ENCODE results near the gene PCK2. TPM values are rescaled to one million over a fixed set of nuclear protein-coding genes. Genes with fewer than 3 reads are reported as not detected.
"Not testable (repeated sequence)": the region's sequence is repeated elsewhere in the genome, so short reads cannot be mapped to it uniquely, and the experiment has no call there.

PCK2 gene
- total RNA-seq, 2 donors from 2014 or later: 133 to 173 TPM

DNA sequence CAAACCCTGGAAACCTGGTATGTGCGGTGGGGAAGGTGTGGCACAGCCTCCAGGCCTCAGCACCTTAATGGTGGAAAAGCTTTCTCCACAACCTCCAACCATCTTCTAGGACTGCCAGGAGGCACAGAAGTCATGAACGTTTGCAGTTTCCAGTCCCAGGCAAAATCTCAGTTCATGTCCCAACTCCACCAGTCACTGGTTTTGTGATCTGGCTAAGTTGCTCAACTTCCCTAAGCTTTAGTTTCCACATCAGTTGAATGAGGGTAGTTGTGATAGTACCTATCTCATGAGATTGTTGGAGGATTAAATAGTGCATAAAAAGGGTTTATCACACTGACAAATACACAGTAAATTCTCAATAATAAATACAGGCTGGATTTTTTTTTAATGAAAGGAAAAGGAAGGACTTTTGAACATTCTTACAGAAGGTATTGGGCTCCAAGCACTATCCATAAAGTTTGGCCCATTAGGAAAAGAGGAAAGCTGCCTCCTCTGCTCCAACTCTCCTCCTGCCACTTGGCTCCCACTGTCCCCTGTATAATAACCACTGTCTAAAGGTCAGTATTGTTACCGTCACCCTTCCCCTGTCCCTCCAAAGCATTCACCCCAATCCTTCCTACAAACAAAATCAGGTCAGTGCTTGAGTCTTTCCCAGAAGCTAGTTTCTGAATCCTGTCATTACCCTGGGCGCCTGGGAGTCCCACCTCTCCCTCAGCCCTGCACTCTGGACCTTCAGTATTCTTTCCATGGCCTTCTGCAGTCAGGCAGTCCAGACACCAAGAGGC is 6.3 kb downstream of the PCK2 start:
- intact Hi-C loops (cut with DNase I): no loop called here
- no peak for TF ChIP-seq CTCF (IDR thresholded peaks at IDR 0.05)
- H3K9ac ChIP-seq (ENCODE audit: low read depth in 2 of 2, low read length in 2 of 2): no peak overlapping the region
- peaks cover 3% of the 10 kb centered on the region for H3K4me1 ChIP-seq
- H3K9me3 ChIP-seq: no peaks in the 10 kb centered on the region
- no peak overlapping the region for H3K4me3 ChIP-seq
- no peak overlapping the region for H3K27ac ChIP-seq
- no peaks in the 10 kb centered on the region for H3K27me3 ChIP-seq
- no peak for DNase-seq
- H3K36me3 ChIP-seq: peaks cover 10% of the 10 kb centered on the region

- H3K27ac ChIP-seq: no peak overlapping the region
- DNase-seq: no peak
- TF ChIP-seq CTCF (IDR thresholded peaks at IDR 0.05): no peak
- no peak overlapping the region for H3K9ac ChIP-seq (ENCODE audit: low read depth in 2 of 2, low read length in 2 of 2)
- intact Hi-C loops (cut with DNase I): no loop called here
- no peaks in the 10 kb centered on the region for H3K9me3 ChIP-seq
- H3K36me3 ChIP-seq: peaks cover 10% of the 10 kb centered on the region
- no peaks in the 10 kb centered on the region for H3K4me1 ChIP-seq
- H3K27me3 ChIP-seq: no peaks in the 10 kb centered on the region
- H3K4me3 ChIP-seq: no peak overlapping the region
These were observed 6.9 kb downstream of the PCK2 start for GRCh38 chr14:24100982-24101494.

GRCh38 chr14:24102357-24103048 is 8.4 kb downstream of the PCK2 start:
- intact Hi-C loops (cut with DNase I): no loop called here

DNA sequence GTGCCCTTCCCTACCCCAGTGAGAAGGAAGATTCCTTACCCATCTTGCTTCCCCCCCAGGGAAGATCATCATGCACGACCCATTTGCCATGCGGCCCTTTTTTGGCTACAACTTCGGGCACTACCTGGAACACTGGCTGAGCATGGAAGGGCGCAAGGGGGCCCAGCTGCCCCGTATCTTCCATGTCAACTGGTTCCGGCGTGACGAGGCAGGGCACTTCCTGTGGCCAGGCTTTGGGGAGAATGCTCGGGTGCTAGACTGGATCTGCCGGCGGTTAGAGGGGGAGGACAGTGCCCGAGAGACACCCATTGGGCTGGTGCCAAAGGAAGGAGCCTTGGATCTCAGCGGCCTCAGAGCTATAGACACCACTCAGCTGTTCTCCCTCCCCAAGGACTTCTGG is 9.3 kb downstream of the PCK2 start:
- Histone ChIP-seq H3K9ac (ENCODE audit: low read depth in 2 of 2, low read length in 2 of 2) (no peak overlapping the region), H3K4me1 (no peaks in the 10 kb centered on the region), H3K27ac (no peak overlapping the region), H3K4me3 (no peak overlapping the region), H3K9me3 (no peaks in the 10 kb centered on the region), H3K27me3 (no peaks in the 10 kb centered on the region), H3K36me3 (peaks cover 5% of the 10 kb centered on the region)
- no peak for TF ChIP-seq CTCF (IDR thresholded peaks at IDR 0.05)
- no peak for DNase-seq
- intact Hi-C loops (cut with DNase I): no loop called here

More at GRCh38 chr14:24102357-24103048, 8.4 kb downstream of the PCK2 start:
- no peak for DNase-seq
- Histone ChIP-seq H3K9ac (ENCODE audit: low read depth in 2 of 2, low read length in 2 of 2) (no peak overlapping the region), H3K9me3 (no peaks in the 10 kb centered on the region), H3K4me3 (no peak overlapping the region), H3K27ac (no peak overlapping the region), H3K36me3 (peaks cover 10% of the 10 kb centered on the region), H3K4me1 (no peaks in the 10 kb centered on the region), H3K27me3 (no peaks in the 10 kb centered on the region)
- TF ChIP-seq CTCF (IDR thresholded peaks at IDR 0.05): no peak

- not testable (repeated sequence) for H3K4me1 ChIP-seq; H3K36me3 ChIP-seq; DNase-seq; H3K4me3 ChIP-seq; H3K27ac ChIP-seq; H3K9ac ChIP-seq (ENCODE audit: low read depth in 2 of 2, low read length in 2 of 2); H3K27me3 ChIP-seq; H3K9me3 ChIP-seq
- intact Hi-C loops (cut with DNase I): loop anchor here (5.0 kb wide), 1 partner anchor 93 kb away; no protein-coding TSS in a partner anchor
These were observed 11.6 kb downstream of the PCK2 start for GRCh38 chr14:24105609-24106239.
